WTC11 (cell line): ENCODE data around the gene NDUFS1. TPM values are rescaled to one million over a fixed set of nuclear protein-coding genes. Genes with fewer than 3 reads are reported as not detected.
"Not testable (repeated sequence)": the region's sequence is repeated elsewhere in the genome, so short reads cannot be mapped to it uniquely, and the experiment has no call there.

Experiments
- ATAC-seq: fragments of 200-7000 bp; cut with Tn5 transposase; 2 replicates; pipeline ENCODE4 v1.10.0; 2021; ENCODE audit warnings: mild to moderate bottlenecking, moderate library complexity
- CTCF ChIA-PET: fragments of 300-600 bp; sonication (Branson Sonifier 250); formaldehyde crosslinking; loops from one replicate; lab custom pipeline; 2021; ENCODE audit warnings: antibody characterized with exemption; lab: Charles Lee
- POLR2A ChIA-PET: fragments of 350-600 bp; sonication (Branson Sonifier 250); formaldehyde crosslinking; loops from one replicate; lab custom pipeline; 2021; ENCODE audit warnings: antibody characterized with exemption; lab: Charles Lee
- DNase-seq: peaks from one replicate; pipeline ENCODE4 v3.0.0; 2021; ENCODE audit warnings: low spot score
- H3K27ac Mint-ChIP-seq: 2 replicates; pipeline ENCODE4 v1.8.0; 2021; ENCODE audit warnings: mixed read lengths
- H3K27me3 Mint-ChIP-seq: 2 replicates; pipeline ENCODE4 v1.8.0; 2021; ENCODE audit warnings: low read depth, mild to moderate bottlenecking, moderate library complexity, mixed read lengths
- H3K36me3 Mint-ChIP-seq: 2 replicates; pipeline ENCODE4 v1.8.0; 2021; ENCODE audit warnings: mixed read lengths
- H3K4me1 Mint-ChIP-seq: 2 replicates; pipeline ENCODE4 v1.8.0; 2022; ENCODE audit warnings: mixed read lengths
- H3K4me3 Mint-ChIP-seq: 2 replicates; pipeline ENCODE4 v1.8.0; 2021; ENCODE audit warnings: mild to moderate bottlenecking, moderate library complexity, mixed read lengths
- H3K9me3 Mint-ChIP-seq: 2 replicates; pipeline ENCODE4 v1.8.0; 2021; ENCODE audit warnings: mixed read lengths
- CBFB ChIP-seq: sonication (generic); formaldehyde crosslinking; IDR thresholded peaks from 2 replicates; pipeline ENCODE4 v1.8.1; 2022; ENCODE audit warnings: mild to moderate bottlenecking, low read depth, missing genetic modification reagents
- CREM ChIP-seq: sonication (generic); formaldehyde crosslinking; IDR thresholded peaks from 2 replicates; pipeline ENCODE4 v1.8.1; 2022; ENCODE audit warnings: mild to moderate bottlenecking, missing genetic modification reagents, moderate library complexity
- ETV6 ChIP-seq: sonication (generic); formaldehyde crosslinking; IDR thresholded peaks from 2 replicates; pipeline ENCODE4 v1.8.1; 2022; ENCODE audit warnings: mild to moderate bottlenecking, missing genetic modification reagents
- FOXJ3 ChIP-seq: sonication (generic); formaldehyde crosslinking; IDR thresholded peaks from 2 replicates; pipeline ENCODE4 v1.9.0; 2021; ENCODE audit warnings: missing genetic modification reagents, mild to moderate bottlenecking, borderline replicate concordance
- GABPB1 ChIP-seq: sonication (generic); formaldehyde crosslinking; IDR thresholded peaks from 2 replicates; pipeline ENCODE4 v1.8.1; 2023; ENCODE audit warnings: mild to moderate bottlenecking, missing genetic modification reagents
- IRF2 ChIP-seq: sonication (generic); formaldehyde crosslinking; IDR thresholded peaks from 2 replicates; pipeline ENCODE4 v1.8.0; 2022; ENCODE audit warnings: low read depth, missing genetic modification reagents, borderline replicate concordance
- MXD4 ChIP-seq: fragments of 250-450 bp; sonication (Bioruptor Pico); IDR thresholded peaks from 2 replicates; pipeline ENCODE4 v1.8.0; 2021; ENCODE audit warnings: mild to moderate bottlenecking, moderate library complexity, borderline replicate concordance
- NR3C1 ChIP-seq: sonication (generic); formaldehyde crosslinking; conservative IDR thresholded peaks from 2 replicates; pipeline ENCODE4 v1.8.1; 2023; ENCODE audit warnings: low read depth, mild to moderate bottlenecking, missing genetic modification reagents
- PRRX2 ChIP-seq: fragments of 250-450 bp; sonication (Bioruptor Pico); IDR thresholded peaks from 2 replicates; pipeline ENCODE4 v1.8.0; 2021; ENCODE audit warnings: mild to moderate bottlenecking
- RELA ChIP-seq: sonication (generic); formaldehyde crosslinking; IDR thresholded peaks from 2 replicates; pipeline ENCODE4 v1.8.1; 2022; ENCODE audit warnings: missing genetic modification reagents, mild to moderate bottlenecking, borderline replicate concordance
- ZNF121 ChIP-seq: sonication (generic); formaldehyde crosslinking; IDR thresholded peaks from 2 replicates; pipeline ENCODE4 v1.8.0; 2023; ENCODE audit warnings: missing genetic modification reagents
- ZNF317 ChIP-seq: sonication (generic); formaldehyde crosslinking; IDR thresholded peaks from 2 replicates; pipeline ENCODE4 v1.8.1; 2023; ENCODE audit warnings: low read depth, mild to moderate bottlenecking, moderate library complexity, missing genetic modification reagents, borderline replicate concordance
- total RNA-seq: library from RNA; stranded (reverse); gene quantifications from 3 replicates; pipeline ENCODE4 v1.2.3, GENCODE V29; 2021
- TF ChIP-seq, protein P1 (sequence below): fragments of 250-450 bp; sonication (Bioruptor Pico); IDR thresholded peaks from 2 replicates; pipeline ENCODE4 v2.1.2; 2022; ENCODE audit warnings: mild to moderate bottlenecking, moderate library complexity
- TF ChIP-seq, protein P2 (sequence below): sonication (generic); formaldehyde crosslinking; IDR thresholded peaks from 2 replicates; pipeline ENCODE4 v1.8.1; 2023; ENCODE audit warnings: mild to moderate bottlenecking, missing genetic modification reagents
- TF ChIP-seq, protein P3 (sequence below): fragments of 250-450 bp; sonication (Bioruptor Pico); IDR thresholded peaks from 2 replicates; pipeline ENCODE4 v1.9.0; 2021; ENCODE audit warnings: mild to moderate bottlenecking, borderline replicate concordance
- TF ChIP-seq, protein P4 (sequence below): fragments of 250-450 bp; sonication (Bioruptor Pico); IDR thresholded peaks from 2 replicates; pipeline ENCODE4 v1.9.0; 2021; ENCODE audit warnings: mild to moderate bottlenecking
- TF ChIP-seq, protein P5 (sequence below): sonication (generic); formaldehyde crosslinking; IDR thresholded peaks from 2 replicates; pipeline ENCODE4 v1.8.1; 2023; ENCODE audit warnings: mild to moderate bottlenecking, missing genetic modification reagents, moderate library complexity
- TF ChIP-seq, protein P6 (sequence below): sonication (generic); formaldehyde crosslinking; IDR thresholded peaks from 2 replicates; pipeline ENCODE4 v1.8.0; 2022; ENCODE audit warnings: mild to moderate bottlenecking, missing genetic modification reagents
- TF ChIP-seq, protein P7 (sequence below): sonication (generic); formaldehyde crosslinking; IDR thresholded peaks from 2 replicates; pipeline ENCODE4 v1.8.1; 2023; ENCODE audit warnings: mild to moderate bottlenecking, missing genetic modification reagents, moderate library complexity

Gene NDUFS1
- total RNA-seq, 1 experiment from 2014 or later: 106 TPM

DNA sequence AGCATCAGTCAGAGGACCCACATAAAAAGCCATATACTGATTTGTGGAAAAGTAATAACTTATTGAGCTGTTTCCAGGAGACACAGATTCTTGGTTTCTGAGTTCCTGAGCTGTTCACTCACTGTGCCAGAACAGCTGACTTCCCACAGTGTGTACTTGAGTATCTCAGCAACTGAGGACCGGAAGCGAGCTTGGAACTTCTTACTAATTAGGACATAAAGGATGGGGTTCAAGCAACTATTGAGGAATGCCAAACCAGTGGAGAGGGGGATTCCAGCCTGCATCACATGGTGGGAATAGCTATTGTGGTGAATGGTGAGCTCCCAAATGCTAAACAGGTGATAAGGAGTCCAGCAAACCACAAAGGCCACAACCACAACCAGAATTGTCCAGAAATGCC, 16.9 kb upstream of the NDUFS1 start (continued):
- TF ChIP-seq, protein P1, sequence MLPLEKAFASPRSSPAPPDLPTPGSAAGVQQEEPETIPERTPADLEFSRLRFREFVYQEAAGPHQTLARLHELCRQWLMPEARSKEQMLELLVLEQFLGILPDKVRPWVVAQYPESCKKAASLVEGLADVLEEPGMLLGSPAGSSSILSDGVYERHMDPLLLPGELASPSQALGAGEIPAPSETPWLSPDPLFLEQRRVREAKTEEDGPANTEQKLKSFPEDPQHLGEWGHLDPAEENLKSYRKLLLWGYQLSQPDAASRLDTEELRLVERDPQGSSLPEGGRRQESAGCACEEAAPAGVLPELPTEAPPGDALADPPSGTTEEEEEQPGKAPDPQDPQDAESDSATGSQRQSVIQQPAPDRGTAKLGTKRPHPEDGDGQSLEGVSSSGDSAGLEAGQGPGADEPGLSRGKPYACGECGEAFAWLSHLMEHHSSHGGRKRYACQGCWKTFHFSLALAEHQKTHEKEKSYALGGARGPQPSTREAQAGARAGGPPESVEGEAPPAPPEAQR (CRISPR knock-in tag): no peak
- no peak for TF ChIP-seq ETV6 (CRISPR knock-in tag)
- TF ChIP-seq RELA (CRISPR knock-in tag): no peak
- TF ChIP-seq, protein P2, sequence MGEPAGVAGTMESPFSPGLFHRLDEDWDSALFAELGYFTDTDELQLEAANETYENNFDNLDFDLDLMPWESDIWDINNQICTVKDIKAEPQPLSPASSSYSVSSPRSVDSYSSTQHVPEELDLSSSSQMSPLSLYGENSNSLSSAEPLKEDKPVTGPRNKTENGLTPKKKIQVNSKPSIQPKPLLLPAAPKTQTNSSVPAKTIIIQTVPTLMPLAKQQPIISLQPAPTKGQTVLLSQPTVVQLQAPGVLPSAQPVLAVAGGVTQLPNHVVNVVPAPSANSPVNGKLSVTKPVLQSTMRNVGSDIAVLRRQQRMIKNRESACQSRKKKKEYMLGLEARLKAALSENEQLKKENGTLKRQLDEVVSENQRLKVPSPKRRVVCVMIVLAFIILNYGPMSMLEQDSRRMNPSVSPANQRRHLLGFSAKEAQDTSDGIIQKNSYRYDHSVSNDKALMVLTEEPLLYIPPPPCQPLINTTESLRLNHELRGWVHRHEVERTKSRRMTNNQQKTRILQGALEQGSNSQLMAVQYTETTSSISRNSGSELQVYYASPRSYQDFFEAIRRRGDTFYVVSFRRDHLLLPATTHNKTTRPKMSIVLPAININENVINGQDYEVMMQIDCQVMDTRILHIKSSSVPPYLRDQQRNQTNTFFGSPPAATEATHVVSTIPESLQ (CRISPR knock-in tag): no peak
- TF ChIP-seq, protein P3, sequence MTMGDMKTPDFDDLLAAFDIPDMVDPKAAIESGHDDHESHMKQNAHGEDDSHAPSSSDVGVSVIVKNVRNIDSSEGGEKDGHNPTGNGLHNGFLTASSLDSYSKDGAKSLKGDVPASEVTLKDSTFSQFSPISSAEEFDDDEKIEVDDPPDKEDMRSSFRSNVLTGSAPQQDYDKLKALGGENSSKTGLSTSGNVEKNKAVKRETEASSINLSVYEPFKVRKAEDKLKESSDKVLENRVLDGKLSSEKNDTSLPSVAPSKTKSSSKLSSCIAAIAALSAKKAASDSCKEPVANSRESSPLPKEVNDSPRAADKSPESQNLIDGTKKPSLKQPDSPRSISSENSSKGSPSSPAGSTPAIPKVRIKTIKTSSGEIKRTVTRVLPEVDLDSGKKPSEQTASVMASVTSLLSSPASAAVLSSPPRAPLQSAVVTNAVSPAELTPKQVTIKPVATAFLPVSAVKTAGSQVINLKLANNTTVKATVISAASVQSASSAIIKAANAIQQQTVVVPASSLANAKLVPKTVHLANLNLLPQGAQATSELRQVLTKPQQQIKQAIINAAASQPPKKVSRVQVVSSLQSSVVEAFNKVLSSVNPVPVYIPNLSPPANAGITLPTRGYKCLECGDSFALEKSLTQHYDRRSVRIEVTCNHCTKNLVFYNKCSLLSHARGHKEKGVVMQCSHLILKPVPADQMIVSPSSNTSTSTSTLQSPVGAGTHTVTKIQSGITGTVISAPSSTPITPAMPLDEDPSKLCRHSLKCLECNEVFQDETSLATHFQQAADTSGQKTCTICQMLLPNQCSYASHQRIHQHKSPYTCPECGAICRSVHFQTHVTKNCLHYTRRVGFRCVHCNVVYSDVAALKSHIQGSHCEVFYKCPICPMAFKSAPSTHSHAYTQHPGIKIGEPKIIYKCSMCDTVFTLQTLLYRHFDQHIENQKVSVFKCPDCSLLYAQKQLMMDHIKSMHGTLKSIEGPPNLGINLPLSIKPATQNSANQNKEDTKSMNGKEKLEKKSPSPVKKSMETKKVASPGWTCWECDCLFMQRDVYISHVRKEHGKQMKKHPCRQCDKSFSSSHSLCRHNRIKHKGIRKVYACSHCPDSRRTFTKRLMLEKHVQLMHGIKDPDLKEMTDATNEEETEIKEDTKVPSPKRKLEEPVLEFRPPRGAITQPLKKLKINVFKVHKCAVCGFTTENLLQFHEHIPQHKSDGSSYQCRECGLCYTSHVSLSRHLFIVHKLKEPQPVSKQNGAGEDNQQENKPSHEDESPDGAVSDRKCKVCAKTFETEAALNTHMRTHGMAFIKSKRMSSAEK (CRISPR knock-in tag): no peak
- no peak for TF ChIP-seq CBFB
- TF ChIP-seq MXD4: no peak
- TF ChIP-seq, protein P4, sequence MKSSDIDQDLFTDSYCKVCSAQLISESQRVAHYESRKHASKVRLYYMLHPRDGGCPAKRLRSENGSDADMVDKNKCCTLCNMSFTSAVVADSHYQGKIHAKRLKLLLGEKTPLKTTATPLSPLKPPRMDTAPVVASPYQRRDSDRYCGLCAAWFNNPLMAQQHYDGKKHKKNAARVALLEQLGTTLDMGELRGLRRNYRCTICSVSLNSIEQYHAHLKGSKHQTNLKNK (CRISPR knock-in tag): no peak
- TF ChIP-seq, protein P5, sequence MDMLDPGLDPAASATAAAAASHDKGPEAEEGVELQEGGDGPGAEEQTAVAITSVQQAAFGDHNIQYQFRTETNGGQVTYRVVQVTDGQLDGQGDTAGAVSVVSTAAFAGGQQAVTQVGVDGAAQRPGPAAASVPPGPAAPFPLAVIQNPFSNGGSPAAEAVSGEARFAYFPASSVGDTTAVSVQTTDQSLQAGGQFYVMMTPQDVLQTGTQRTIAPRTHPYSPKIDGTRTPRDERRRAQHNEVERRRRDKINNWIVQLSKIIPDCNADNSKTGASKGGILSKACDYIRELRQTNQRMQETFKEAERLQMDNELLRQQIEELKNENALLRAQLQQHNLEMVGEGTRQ (CRISPR knock-in tag): no peak
- no peak for TF ChIP-seq ZNF121 (CRISPR knock-in tag)
- no peak for TF ChIP-seq PRRX2 (CRISPR knock-in tag)

DNA sequence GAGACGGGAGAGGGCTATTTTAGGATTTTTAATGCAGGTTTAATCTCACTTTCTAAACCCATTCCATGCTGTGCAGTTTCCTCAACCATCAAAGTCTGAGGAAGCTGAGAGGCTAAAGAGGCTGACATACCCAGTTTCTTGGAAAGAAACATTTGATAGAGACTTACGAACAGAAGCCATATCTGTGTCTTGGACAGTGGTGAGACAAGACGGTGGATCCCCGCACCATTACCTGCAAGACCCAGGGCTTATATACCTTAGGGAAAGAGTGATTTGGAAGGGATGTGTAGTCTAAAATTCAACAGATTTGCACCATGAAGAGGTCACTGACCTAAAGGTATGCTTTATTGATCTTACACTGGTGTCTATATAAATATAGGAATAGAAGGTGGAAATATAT, 13.9 kb upstream of the NDUFS1 start:
- POLR2A ChIA-PET: no interaction called here
- ATAC-seq (no peak), DNase-seq (no peak)
- Mint-ChIP-seq H3K27me3 (no peaks in the 10 kb centered on the region), H3K36me3 (peaks cover 22% of the 10 kb centered on the region), H3K4me1 (no peaks in the 10 kb centered on the region), H3K9me3 (peaks cover 28% of the 10 kb centered on the region)
- CTCF ChIA-PET: no interaction called here
- TF ChIP-seq IRF2 (CRISPR knock-in tag) (no peak), ZNF317 (CRISPR knock-in tag) (no peak), CREM (CRISPR knock-in tag) (no peak), NR3C1 (no peak), GABPB1 (CRISPR knock-in tag) (no peak), FOXJ3 (no peak)
- TF ChIP-seq, protein P6, sequence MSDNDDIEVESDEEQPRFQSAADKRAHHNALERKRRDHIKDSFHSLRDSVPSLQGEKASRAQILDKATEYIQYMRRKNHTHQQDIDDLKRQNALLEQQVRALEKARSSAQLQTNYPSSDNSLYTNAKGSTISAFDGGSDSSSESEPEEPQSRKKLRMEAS: no peak
- TF ChIP-seq, protein P7, sequence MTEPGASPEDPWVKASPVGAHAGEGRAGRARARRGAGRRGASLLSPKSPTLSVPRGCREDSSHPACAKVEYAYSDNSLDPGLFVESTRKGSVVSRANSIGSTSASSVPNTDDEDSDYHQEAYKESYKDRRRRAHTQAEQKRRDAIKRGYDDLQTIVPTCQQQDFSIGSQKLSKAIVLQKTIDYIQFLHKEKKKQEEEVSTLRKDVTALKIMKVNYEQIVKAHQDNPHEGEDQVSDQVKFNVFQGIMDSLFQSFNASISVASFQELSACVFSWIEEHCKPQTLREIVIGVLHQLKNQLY (CRISPR knock-in tag): no peak
- TF ChIP-seq, all 79 proteins: peak for 0
- H3K4me3 Mint-ChIP-seq: no peak overlapping the region
- no peak overlapping the region for H3K27ac Mint-ChIP-seq

DNA sequence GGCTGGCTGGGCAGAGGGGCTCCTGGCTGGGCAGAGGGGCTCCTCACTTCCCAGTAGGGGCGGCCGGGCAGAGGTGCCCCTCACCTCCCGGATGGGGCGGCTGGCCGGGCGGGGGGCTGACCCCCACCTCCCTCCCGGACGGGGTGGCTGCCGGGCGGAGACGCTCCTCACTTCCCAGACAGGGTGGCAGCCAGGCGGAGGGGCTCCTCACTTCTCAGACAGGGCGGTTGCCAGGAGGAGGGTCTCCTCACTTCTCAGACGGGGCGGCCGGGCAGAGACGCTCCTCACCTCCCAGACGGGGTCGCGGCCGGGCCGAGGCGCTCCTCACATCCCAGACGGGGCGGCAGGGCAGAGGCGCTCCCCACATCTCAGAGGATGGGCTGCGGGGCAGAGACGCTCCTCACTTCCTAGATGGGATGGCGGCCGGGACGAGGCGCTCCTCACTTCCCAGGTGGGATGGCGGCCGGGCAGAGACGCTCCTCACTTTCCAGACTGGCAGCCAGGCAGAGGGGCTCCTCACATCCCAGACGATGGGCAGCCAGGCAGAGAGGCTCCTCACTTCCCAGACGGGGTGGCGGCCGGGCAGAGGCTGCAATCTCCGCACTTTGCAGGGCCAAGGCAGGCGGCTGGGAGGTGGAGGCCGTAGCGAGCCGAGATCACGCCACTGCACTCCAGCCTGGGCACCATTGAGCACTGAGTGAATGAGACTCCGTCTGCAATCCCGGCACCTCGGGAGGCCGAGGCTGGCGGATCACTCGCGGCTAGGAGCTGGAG, 12.6 kb upstream of the NDUFS1 start:
- Mint-ChIP-seq H3K9me3 (peaks cover 37% of the 10 kb centered on the region), H3K36me3 (peaks cover 30% of the 10 kb centered on the region)
- H3K4me1 Mint-ChIP-seq, H3K27me3 Mint-ChIP-seq, POLR2A ChIA-PET, CTCF ChIA-PET, H3K27ac Mint-ChIP-seq, ATAC-seq, H3K4me3 Mint-ChIP-seq: not testable (repeated sequence)
- DNase-seq: peak; percentile 21

DNA sequence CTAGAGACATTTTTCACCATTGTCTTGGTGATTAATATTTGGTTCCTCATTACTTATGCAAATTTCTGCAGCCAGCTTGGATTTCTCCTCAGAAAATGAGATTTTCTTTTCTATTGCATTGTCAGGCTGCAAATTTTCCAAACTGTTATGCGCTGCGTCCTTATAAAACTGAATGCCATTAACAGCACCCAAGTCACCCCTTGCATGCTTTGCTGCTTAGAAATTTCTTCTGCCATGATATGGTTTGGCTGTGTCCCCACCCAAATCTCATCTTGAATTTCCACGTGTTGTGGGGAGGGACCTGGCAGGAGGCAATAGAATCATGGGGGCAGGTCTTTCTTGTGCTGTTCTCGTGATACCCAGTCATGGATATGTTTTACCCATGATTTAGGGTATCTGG, 9.0 kb upstream of the NDUFS1 start:
- CTCF ChIA-PET, H3K27ac Mint-ChIP-seq, POLR2A ChIA-PET, H3K4me3 Mint-ChIP-seq, ATAC-seq, H3K4me1 Mint-ChIP-seq, DNase-seq, H3K27me3 Mint-ChIP-seq: not testable (repeated sequence)
- Mint-ChIP-seq H3K9me3 (peaks cover 37% of the 10 kb centered on the region), H3K36me3 (peaks cover 42% of the 10 kb centered on the region)
